Natural killer cell (primary cell): ENCODE measurements around the gene CAPZA1. TPM values are rescaled to one million over a fixed set of nuclear protein-coding genes. Genes with fewer than 3 reads are reported as not detected.
A peak's percentile ranks its signal among the peaks of the same experiment; 100 is the strongest.

Source experiments
- ATAC-seq, 3 donors: fragments of 150-1000 bp in 2 of 3; fragments of 200-7000 bp in 1 of 3; cut with Tn5 transposase; 1 replicate in 1 of 3; 2 replicates in 2 of 3; pipeline ENCODE4 v1.10.0; 2021; ENCODE audit warnings: mild to moderate bottlenecking in 2 of 3, moderate library complexity in 2 of 3
- DNase-seq, 2 donors: peaks; one replicate each; pipeline versions ENCODE4 v3.0.0 to v3.0.0-alpha.2; 2013 to 2021; ENCODE audit warnings: mixed read lengths in 1 of 2
- H3K27ac ChIP-seq: one replicate; pipeline ENCODE4 v1.5.1; 2013; ENCODE audit warnings: mild to moderate bottlenecking, low read length
- H3K27me3 ChIP-seq: one replicate; pipeline ENCODE4 v1.6.1; 2013; ENCODE audit warnings: low read length; ENCODE audit not compliant: control insufficient read depth, insufficient read depth
- H3K36me3 ChIP-seq: one replicate; pipeline ENCODE4 v1.6.1; 2013; ENCODE audit warnings: low read length; ENCODE audit not compliant: control insufficient read depth, insufficient read depth
- H3K4me1 ChIP-seq: one replicate; pipeline ENCODE4 v1.6.1; 2013; ENCODE audit warnings: low read length; ENCODE audit not compliant: control insufficient read depth, insufficient read depth
- H3K4me3 ChIP-seq: one replicate; pipeline ENCODE4 v1.5.1; 2013; ENCODE audit warnings: low read length
- H3K9me3 ChIP-seq: one replicate; pipeline ENCODE4 v1.6.1; 2013; ENCODE audit warnings: low read length; ENCODE audit not compliant: control insufficient read depth, insufficient read depth
- H3K27ac Mint-ChIP-seq, 2 donors: one replicate each; pipeline ENCODE4 v1.8.0; 2022; ENCODE audit warnings: mild to moderate bottlenecking in 2 of 2, mixed read lengths in 2 of 2, moderate library complexity in 1 of 2
- H3K27me3 Mint-ChIP-seq, 2 donors: one replicate each; pipeline ENCODE4 v1.8.0; 2022; ENCODE audit warnings: low read depth in 2 of 2, mixed read lengths in 2 of 2
- H3K36me3 Mint-ChIP-seq: one replicate; pipeline ENCODE4 v1.8.0; 2022; ENCODE audit warnings: mixed read lengths
- H3K4me1 Mint-ChIP-seq, 2 donors: one replicate each; pipeline ENCODE4 v1.8.0; 2022; ENCODE audit warnings: mixed read lengths in 2 of 2
- H3K4me3 Mint-ChIP-seq: one replicate; pipeline ENCODE4 v1.8.0; 2022; ENCODE audit warnings: mild to moderate bottlenecking, moderate library complexity, mixed read lengths
- H3K9me3 Mint-ChIP-seq, 2 donors: one replicate each; pipeline ENCODE4 v1.8.0; 2022; ENCODE audit warnings: mixed read lengths in 2 of 2
- CTCF ChIP-seq: fragments of 200-600 bp; IDR thresholded peaks from one replicate; pipeline ENCODE4 v1.8.0; 2022; ENCODE audit warnings: antibody characterized with exemption
- WGBS: methylation state at CpG from one replicate; pipeline ENCODE4 v1.1.7; 2013; ENCODE audit warnings: missing lambda C conversion rate; ENCODE audit not compliant: insufficient coverage; 5-methylcytosine and 5-hydroxymethylcytosine counted together
- intact Hi-C: fragments of 100-400 bp; cut with micrococcal nuclease; formaldehyde crosslinking; loops from one replicate; pipeline ENCODE4 v1.14.2; 2022
- total RNA-seq, 4 donors: library from RNA; stranded (reverse); fragments of 120-200 nt in 1 of 4; gene quantifications; one replicate each; pipeline versions ENCODE4 v1.2.3 to v1.2.4, GENCODE V29; 2013 to 2022

CAPZA1 gene
- total RNA-seq, 3 donors from 2014 or later (not counting 1 experiment from before 2014, with no cell fraction given) = 231 to 244 (median 233) TPM

- no peak for ATAC-seq
- no peaks in the 10 kb centered on the region for H3K9me3 Mint-ChIP-seq
- TF ChIP-seq CTCF = no peak
- Histone ChIP-seq H3K27ac (no peak overlapping the region), H3K4me3 (peak overlapping the region; percentile 34), H3K4me1 (peaks cover 32% of the 10 kb centered on the region), H3K9me3 (no peaks in the 10 kb centered on the region), H3K27me3 (peaks cover 10% of the 10 kb centered on the region), H3K36me3 (no peaks in the 10 kb centered on the region)
- intact Hi-C loops = loop anchor here (2.0 to 10.0 kb wide), 3 partner anchors 13 to 331 kb away; partner anchors contain the start of gene SLC16A1
- no peaks in the 10 kb centered on the region for H3K36me3 Mint-ChIP-seq
- peaks cover 14 to 28% of the 10 kb centered on the region in 2 donors for H3K4me1 Mint-ChIP-seq
- H3K27ac Mint-ChIP-seq = no peak overlapping the region
- WGBS = 52% methylated on average over 11 of the region's 14 CpGs
- no peak for DNase-seq
- peak overlapping the region; percentile 65 for H3K4me3 Mint-ChIP-seq
- peaks cover 0 to 9% of the 10 kb centered on the region in 2 donors for H3K27me3 Mint-ChIP-seq
Observed at GRCh38 chr1:112713466-112714312, 94.1 kb downstream of the CAPZA1 start.

- no peaks in the 10 kb centered on the region for H3K9me3 Mint-ChIP-seq
- no peaks in the 10 kb centered on the region for H3K9me3 ChIP-seq
- H3K27ac ChIP-seq = no peak overlapping the region
- peak overlapping the region; percentile 34 for H3K4me3 ChIP-seq
- H3K36me3 Mint-ChIP-seq = no peaks in the 10 kb centered on the region
- under 1% methylated on average over 79 of the region's 86 CpGs for WGBS
- H3K4me3 Mint-ChIP-seq = peak overlapping the region; percentile 87
- H3K36me3 ChIP-seq = no peaks in the 10 kb centered on the region
- ATAC-seq = peak in 1 of 3 donors; percentile 0
- H3K4me1 ChIP-seq = peaks cover 37% of the 10 kb centered on the region
- H3K4me1 Mint-ChIP-seq = peaks cover 14 to 29% of the 10 kb centered on the region in 2 donors
- TF ChIP-seq CTCF = peak; percentile 18
- H3K27me3 Mint-ChIP-seq = peaks cover 0 to 9% of the 10 kb centered on the region in 2 donors
- peaks cover 14% of the 10 kb centered on the region for H3K27me3 ChIP-seq
- peak overlapping the region in 1 of 2 donors; percentile 39 for H3K27ac Mint-ChIP-seq
- intact Hi-C loops = loop anchor here (2.0 to 10.0 kb wide), 3 partner anchors 14 to 330 kb away; partner anchors contain the start of gene SLC16A1
- no peak for DNase-seq
Observed at GRCh38 chr1:112714313-112715263, 95.0 kb downstream of the CAPZA1 start.

- H3K4me3 Mint-ChIP-seq = peak within 1 kb of the TSS; percentile 93
- peaks cover 18% of the 10 kb centered on the region for H3K27me3 ChIP-seq
- intact Hi-C loops = loop anchor here (1.0 to 10.0 kb wide), 7 partner anchors 15 to 963 kb away; partner anchors contain the start of genes LRIG2 and SLC16A1
Observed at GRCh38 chr1:112715264-112716053, 95.8 kb downstream of the CAPZA1 start, which contains the start of gene PPM1J. TSS of gene PPM1J (minus strand) at chr1:112715332. CDS start at chr1:112715301, 31 bp downstream.

More at GRCh38 chr1:112715264-112716053, 95.8 kb downstream of the CAPZA1 start, which contains the start of gene PPM1J:
- ATAC-seq (peak; percentile 82 to 92 (median 86)), DNase-seq (peak; percentile 92 to 94)
- Mint-ChIP-seq H3K27ac (peak within 1 kb of the TSS; percentile 67 to 87), H3K4me1 (peaks cover 14 to 29% of the 10 kb centered on the region in 2 donors), H3K36me3 (no peaks in the 10 kb centered on the region), H3K9me3 (no peaks in the 10 kb centered on the region), H3K27me3 (peaks cover 0 to 8% of the 10 kb centered on the region in 2 donors)
- Histone ChIP-seq H3K4me1 (peaks cover 37% of the 10 kb centered on the region), H3K4me3 (peak within 1 kb of the TSS; percentile 46), H3K9me3 (no peaks in the 10 kb centered on the region), H3K36me3 (no peaks in the 10 kb centered on the region), H3K27ac (no peak within 1 kb of the TSS)
- 0% methylated on average over 51 of the region's 51 CpGs for WGBS
- TF ChIP-seq CTCF = no peak
